K562 (cell line): ENCODE data around the gene OR7D2. TPM values are rescaled to one million over a fixed set of nuclear protein-coding genes. Genes with fewer than 3 reads are reported as not detected.

Experiments used
- ARHGAP35 ChIP-seq: fragments of 450-650 bp; IDR thresholded peaks from 2 replicates; pipeline ENCODE4 v1.6.1; 2018; ENCODE audit not compliant: partially characterized antibody
- FOXM1 ChIP-seq, 2 experiments: fragments of 450-650 bp in 1 of 2; sonication (generic) in 1 of 2; formaldehyde crosslinking in 1 of 2; IDR thresholded peaks; 2 replicates each; pipeline versions ENCODE4 v1.6.1 to v1.9.0; 2017 to 2022; ENCODE audit warnings: low read depth in 2 of 2, mild to moderate bottlenecking in 2 of 2, missing genetic modification reagents in 1 of 2, moderate library complexity in 1 of 2
- MEF2D ChIP-seq: conservative IDR thresholded peaks from 2 replicates; pipeline ENCODE4 v1.6.1; 2016; ENCODE audit warnings: low read depth, missing genetic modification characterization, missing compliant biosample characterization
- SMARCA4 ChIP-seq: fragments of 450-650 bp; IDR thresholded peaks from 2 replicates; pipeline ENCODE4 v1.6.1; 2016
- XRCC4 ChIP-seq: IDR thresholded peaks from one replicate; pipeline ENCODE4 v1.6.1; 2011; ENCODE audit not compliant: insufficient read depth, insufficient read length; ENCODE audit errors: extremely low read depth
- polyA plus RNA-seq, 8 experiments: library from polyadenylated mRNA; depleted of rRNA in 4 of 8; stranded (reverse) in 5 of 8; unstranded in 3 of 8; fragments of >200 nt; fragmentation: Nextera tagmentation in 2 of 8; fragmentation: Illumina TruSeq in 1 of 8; extraction: Ambion mirVana in 2 of 8; extraction: Trizol in 1 of 8; gene quantifications; 2 replicates each; pipeline versions ENCODE4 v1.2.1 to v1.2.3, GENCODE V29; 2011 to 2014; ENCODE audit warnings: inconsistent platforms in 1 of 8, missing spikeins in 1 of 8
- total RNA-seq, 7 experiments: library from RNA; depleted of rRNA in 6 of 7; stranded (reverse); fragments of >200 nt in 6 of 7; fragmentation: Illumina TruSeq in 2 of 7; extraction: Trizol in 2 of 7; gene quantifications; 2 replicates each; pipeline versions ENCODE4 v1.2.1 to v1.2.3, GENCODE V29; 2011 to 2021; ENCODE audit warnings: low replicate concordance in 1 of 7
- TF ChIP-seq, protein P1 (sequence below): fragments of 450-650 bp; IDR thresholded peaks from 2 replicates; pipeline ENCODE4 v1.6.1; 2016; ENCODE audit warnings: mild to moderate bottlenecking, moderate library complexity

Gene OR7D2
- total and polyA plus RNA-seq, 9 of the 15 experiments (the other 6 are each of a cell fraction or from before 2014, with no cell fraction given): 0.05 to 0.75 (median 0.45) TPM

DNA sequence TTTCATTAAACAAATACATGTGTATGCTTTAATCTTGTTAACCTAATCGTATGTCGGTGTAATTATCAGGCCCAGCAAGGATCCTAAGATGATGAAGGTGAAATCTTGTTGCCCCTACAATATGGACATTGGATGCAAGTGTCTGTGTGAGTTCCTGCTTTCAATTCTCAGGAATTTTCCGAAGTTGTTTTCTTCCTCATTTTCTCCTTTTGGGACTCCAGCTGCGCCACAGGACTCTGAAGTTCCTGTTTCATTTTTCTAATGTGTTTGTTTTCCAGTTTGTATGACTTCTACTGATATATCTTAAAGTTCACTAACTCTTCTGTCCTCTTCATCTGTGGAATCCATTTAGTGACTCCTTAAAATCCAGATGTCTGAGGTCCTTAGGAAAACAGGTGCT is 11.9 kb upstream of the OR7D2 start (continued):
- TF ChIP-seq, protein P1, sequence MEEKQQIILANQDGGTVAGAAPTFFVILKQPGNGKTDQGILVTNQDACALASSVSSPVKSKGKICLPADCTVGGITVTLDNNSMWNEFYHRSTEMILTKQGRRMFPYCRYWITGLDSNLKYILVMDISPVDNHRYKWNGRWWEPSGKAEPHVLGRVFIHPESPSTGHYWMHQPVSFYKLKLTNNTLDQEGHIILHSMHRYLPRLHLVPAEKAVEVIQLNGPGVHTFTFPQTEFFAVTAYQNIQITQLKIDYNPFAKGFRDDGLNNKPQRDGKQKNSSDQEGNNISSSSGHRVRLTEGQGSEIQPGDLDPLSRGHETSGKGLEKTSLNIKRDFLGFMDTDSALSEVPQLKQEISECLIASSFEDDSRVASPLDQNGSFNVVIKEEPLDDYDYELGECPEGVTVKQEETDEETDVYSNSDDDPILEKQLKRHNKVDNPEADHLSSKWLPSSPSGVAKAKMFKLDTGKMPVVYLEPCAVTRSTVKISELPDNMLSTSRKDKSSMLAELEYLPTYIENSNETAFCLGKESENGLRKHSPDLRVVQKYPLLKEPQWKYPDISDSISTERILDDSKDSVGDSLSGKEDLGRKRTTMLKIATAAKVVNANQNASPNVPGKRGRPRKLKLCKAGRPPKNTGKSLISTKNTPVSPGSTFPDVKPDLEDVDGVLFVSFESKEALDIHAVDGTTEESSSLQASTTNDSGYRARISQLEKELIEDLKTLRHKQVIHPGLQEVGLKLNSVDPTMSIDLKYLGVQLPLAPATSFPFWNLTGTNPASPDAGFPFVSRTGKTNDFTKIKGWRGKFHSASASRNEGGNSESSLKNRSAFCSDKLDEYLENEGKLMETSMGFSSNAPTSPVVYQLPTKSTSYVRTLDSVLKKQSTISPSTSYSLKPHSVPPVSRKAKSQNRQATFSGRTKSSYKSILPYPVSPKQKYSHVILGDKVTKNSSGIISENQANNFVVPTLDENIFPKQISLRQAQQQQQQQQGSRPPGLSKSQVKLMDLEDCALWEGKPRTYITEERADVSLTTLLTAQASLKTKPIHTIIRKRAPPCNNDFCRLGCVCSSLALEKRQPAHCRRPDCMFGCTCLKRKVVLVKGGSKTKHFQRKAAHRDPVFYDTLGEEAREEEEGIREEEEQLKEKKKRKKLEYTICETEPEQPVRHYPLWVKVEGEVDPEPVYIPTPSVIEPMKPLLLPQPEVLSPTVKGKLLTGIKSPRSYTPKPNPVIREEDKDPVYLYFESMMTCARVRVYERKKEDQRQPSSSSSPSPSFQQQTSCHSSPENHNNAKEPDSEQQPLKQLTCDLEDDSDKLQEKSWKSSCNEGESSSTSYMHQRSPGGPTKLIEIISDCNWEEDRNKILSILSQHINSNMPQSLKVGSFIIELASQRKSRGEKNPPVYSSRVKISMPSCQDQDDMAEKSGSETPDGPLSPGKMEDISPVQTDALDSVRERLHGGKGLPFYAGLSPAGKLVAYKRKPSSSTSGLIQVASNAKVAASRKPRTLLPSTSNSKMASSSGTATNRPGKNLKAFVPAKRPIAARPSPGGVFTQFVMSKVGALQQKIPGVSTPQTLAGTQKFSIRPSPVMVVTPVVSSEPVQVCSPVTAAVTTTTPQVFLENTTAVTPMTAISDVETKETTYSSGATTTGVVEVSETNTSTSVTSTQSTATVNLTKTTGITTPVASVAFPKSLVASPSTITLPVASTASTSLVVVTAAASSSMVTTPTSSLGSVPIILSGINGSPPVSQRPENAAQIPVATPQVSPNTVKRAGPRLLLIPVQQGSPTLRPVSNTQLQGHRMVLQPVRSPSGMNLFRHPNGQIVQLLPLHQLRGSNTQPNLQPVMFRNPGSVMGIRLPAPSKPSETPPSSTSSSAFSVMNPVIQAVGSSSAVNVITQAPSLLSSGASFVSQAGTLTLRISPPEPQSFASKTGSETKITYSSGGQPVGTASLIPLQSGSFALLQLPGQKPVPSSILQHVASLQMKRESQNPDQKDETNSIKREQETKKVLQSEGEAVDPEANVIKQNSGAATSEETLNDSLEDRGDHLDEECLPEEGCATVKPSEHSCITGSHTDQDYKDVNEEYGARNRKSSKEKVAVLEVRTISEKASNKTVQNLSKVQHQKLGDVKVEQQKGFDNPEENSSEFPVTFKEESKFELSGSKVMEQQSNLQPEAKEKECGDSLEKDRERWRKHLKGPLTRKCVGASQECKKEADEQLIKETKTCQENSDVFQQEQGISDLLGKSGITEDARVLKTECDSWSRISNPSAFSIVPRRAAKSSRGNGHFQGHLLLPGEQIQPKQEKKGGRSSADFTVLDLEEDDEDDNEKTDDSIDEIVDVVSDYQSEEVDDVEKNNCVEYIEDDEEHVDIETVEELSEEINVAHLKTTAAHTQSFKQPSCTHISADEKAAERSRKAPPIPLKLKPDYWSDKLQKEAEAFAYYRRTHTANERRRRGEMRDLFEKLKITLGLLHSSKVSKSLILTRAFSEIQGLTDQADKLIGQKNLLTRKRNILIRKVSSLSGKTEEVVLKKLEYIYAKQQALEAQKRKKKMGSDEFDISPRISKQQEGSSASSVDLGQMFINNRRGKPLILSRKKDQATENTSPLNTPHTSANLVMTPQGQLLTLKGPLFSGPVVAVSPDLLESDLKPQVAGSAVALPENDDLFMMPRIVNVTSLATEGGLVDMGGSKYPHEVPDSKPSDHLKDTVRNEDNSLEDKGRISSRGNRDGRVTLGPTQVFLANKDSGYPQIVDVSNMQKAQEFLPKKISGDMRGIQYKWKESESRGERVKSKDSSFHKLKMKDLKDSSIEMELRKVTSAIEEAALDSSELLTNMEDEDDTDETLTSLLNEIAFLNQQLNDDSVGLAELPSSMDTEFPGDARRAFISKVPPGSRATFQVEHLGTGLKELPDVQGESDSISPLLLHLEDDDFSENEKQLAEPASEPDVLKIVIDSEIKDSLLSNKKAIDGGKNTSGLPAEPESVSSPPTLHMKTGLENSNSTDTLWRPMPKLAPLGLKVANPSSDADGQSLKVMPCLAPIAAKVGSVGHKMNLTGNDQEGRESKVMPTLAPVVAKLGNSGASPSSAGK: no peak
- no peak for TF ChIP-seq ARHGAP35
- TF ChIP-seq SMARCA4: no peak
- no peak for TF ChIP-seq MEF2D (tag)
- TF ChIP-seq XRCC4: no peak
- no peak for TF ChIP-seq FOXM1 (IDR thresholded peaks at IDR 0.05; ENCODE audit: low read depth)
- no peak for TF ChIP-seq FOXM1 (CRISPR knock-in tag; IDR thresholded peaks at IDR 0.05; ENCODE audit: low read depth)
